ENCODE measurements around the gene C5orf52. TPM values are rescaled to one million over a fixed set of nuclear protein-coding genes. Genes with fewer than 3 reads are reported as not detected.
A peak's percentile ranks its signal among the peaks of the same experiment; 100 is the strongest.

C5orf52 gene
- total RNA-seq, 6 experiments from 2014 or later = not detected

DNA sequence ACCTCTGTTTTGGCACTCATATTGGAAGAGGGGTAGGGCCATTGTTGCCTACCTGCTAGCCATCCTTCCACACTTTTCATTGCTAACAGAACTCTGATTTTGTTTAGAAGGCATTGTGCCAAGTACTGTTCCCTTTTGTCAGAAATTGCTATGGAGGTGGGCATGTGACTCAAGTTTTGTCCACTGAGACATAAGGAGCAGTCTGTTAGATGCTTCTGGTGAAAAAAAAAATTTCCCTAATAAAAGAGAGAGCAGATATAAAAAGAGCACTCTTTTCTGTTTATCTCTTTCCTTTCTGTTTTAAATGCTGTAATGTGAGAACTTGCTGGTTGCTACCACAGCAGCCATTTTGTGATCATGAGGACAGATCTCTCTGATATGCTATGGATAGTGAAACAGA, 38.0 kb downstream of the C5orf52 start:
- no peak for DNase-seq
- Mint-ChIP-seq H3K4me3 (peak overlapping the region; percentile 32; the same call in 1 of the 2 replicates), H3K27me3 (ENCODE audit: insufficient read depth) (no peaks in the 10 kb centered on the region; the same call in 1 of the 2 replicates), H3K36me3 (ENCODE audit: low read depth) (no peaks in the 10 kb centered on the region), H3K27ac (peak overlapping the region; percentile 62), H3K9me3 (no peaks in the 10 kb centered on the region), H3K4me1 (ENCODE audit: low read depth) (peaks cover 60% of the 10 kb centered on the region)
- TF ChIP-seq, protein P1, sequence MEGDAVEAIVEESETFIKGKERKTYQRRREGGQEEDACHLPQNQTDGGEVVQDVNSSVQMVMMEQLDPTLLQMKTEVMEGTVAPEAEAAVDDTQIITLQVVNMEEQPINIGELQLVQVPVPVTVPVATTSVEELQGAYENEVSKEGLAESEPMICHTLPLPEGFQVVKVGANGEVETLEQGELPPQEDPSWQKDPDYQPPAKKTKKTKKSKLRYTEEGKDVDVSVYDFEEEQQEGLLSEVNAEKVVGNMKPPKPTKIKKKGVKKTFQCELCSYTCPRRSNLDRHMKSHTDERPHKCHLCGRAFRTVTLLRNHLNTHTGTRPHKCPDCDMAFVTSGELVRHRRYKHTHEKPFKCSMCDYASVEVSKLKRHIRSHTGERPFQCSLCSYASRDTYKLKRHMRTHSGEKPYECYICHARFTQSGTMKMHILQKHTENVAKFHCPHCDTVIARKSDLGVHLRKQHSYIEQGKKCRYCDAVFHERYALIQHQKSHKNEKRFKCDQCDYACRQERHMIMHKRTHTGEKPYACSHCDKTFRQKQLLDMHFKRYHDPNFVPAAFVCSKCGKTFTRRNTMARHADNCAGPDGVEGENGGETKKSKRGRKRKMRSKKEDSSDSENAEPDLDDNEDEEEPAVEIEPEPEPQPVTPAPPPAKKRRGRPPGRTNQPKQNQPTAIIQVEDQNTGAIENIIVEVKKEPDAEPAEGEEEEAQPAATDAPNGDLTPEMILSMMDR (IDR thresholded peaks at IDR 0.05) = no peak

DNA sequence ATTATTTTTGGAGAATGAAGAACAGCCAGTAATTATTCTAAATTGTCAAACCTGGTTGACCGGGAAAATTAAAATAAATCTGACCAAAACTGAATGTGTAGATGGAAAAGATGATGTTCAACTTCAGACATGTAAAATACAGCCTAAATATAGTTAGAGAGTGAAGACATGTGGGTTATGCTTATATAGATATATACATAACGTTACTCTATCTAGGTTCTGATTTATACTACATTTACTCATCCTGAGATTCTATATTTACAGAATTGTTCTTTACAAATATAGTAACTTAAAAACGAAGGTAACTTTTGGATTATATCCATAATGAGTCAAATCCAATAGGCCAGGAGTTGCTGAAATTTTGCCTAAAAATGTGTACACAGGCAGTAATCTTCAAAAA, 39.1 kb downstream of the C5orf52 start:
- Mint-ChIP-seq H3K36me3 (ENCODE audit: low read depth) (no peaks in the 10 kb centered on the region), H3K4me3 (peak overlapping the region; percentile 74), H3K27ac (peak overlapping the region; percentile 86), H3K4me1 (ENCODE audit: low read depth) (peaks cover 69% of the 10 kb centered on the region), H3K27me3 (ENCODE audit: insufficient read depth) (no peaks in the 10 kb centered on the region; the same call in 1 of the 2 replicates), H3K9me3 (no peaks in the 10 kb centered on the region)
- no peak for DNase-seq
- TF ChIP-seq, protein P1 (IDR thresholded peaks at IDR 0.05) = no peak

DNA sequence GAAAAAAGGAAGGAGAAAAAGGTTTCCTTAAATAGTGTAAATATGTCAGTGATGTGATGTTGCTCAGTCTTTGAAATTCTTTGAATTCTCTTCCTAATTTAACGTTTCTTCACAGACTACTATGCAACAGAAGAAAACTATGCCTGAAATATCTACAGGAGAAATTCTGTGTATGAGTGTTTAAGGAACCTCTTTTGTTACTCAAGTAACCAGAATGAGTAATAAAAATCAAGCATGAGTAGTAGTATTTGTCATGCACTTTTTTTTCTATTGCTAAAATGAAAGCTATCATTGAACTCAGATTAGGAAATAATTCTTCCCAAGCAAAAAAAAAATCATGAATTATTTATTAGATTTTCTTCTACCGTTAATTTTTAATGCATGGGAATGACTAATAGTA, 39.5 kb downstream of the C5orf52 start:
- TF ChIP-seq, protein P1 (IDR thresholded peaks at IDR 0.05) = no peak
- DNase-seq = peak; percentile 84
- Mint-ChIP-seq H3K27me3 (ENCODE audit: insufficient read depth) (no peaks in the 10 kb centered on the region; the same call in 1 of the 2 replicates), H3K4me1 (ENCODE audit: low read depth) (peaks cover 69% of the 10 kb centered on the region), H3K36me3 (ENCODE audit: low read depth) (no peaks in the 10 kb centered on the region), H3K4me3 (peak overlapping the region; percentile 74), H3K9me3 (no peaks in the 10 kb centered on the region), H3K27ac (peak overlapping the region; percentile 86)

DNA sequence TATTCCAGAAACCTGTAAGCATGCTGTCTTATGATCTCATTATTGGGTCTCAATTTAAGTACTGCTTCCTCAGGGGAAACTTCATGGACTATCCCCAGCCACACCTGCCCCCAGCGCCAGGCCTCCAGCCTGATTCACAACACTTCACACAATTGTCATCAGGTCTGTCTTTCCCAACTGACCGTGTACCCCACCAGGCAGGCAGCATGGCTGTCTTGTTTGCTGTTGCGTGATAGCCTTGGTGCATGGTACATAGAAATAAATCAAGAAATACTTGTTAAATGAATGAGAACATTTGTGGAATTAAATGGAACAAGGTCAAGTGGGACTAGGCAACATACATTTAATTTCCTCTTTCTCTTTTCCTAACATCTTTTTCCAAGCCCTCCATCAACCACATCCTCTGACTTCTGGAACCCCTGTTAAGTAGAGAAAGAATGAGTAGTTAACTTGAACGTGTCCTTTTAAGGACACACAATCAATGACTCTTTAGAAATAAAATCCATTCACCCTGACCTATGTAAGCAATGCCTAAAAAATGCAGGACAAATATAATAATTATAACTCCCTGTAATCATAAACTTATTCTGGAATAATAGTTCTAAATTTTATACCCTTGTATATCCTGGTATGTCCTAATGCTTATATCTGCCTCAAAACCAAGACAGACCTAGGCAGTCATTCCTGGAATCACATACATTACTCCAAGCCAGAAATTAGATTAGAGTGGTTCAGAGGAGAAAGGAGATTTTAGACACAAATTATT, 42.7 kb downstream of the C5orf52 start:
- TF ChIP-seq, protein P1 (IDR thresholded peaks at IDR 0.05) = no peak
- H3K4me1 Mint-ChIP-seq (ENCODE audit: low read depth) = peaks cover 86% of the 10 kb centered on the region
- peak overlapping the region; percentile 83 for H3K27ac Mint-ChIP-seq
- H3K9me3 Mint-ChIP-seq = no peaks in the 10 kb centered on the region
- no peaks in the 10 kb centered on the region for H3K36me3 Mint-ChIP-seq (ENCODE audit: low read depth)
- H3K4me3 Mint-ChIP-seq = peak overlapping the region; percentile 22; the same call in 1 of the 2 replicates
- H3K27me3 Mint-ChIP-seq (ENCODE audit: insufficient read depth) = no peaks in the 10 kb centered on the region
- no peak for DNase-seq

DNA sequence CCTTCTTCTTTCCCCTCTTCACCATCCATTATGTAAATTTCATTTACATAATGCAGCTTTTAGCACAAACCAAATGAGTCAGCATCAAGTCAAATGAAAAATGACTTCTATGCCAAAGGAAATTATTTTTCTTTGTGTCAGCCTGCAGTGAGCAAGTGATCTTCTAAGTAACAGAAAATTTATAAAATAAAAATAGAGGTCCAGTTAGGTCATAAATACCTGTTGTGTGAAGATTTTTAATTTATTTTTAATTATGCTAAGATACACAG, 43.2 kb downstream of the C5orf52 start:
- H3K9me3 Mint-ChIP-seq = no peaks in the 10 kb centered on the region
- TF ChIP-seq, protein P1 (IDR thresholded peaks at IDR 0.05) = no peak
- H3K4me3 Mint-ChIP-seq = no peak overlapping the region
- no peaks in the 10 kb centered on the region for H3K27me3 Mint-ChIP-seq (ENCODE audit: insufficient read depth)
- DNase-seq = no peak
- H3K4me1 Mint-ChIP-seq (ENCODE audit: low read depth) = peaks cover 81% of the 10 kb centered on the region
- no peaks in the 10 kb centered on the region for H3K36me3 Mint-ChIP-seq (ENCODE audit: low read depth)
- peak overlapping the region; percentile 83 for H3K27ac Mint-ChIP-seq

Data from HFFc6 (cell line).